Erythroblast (primary cell): ENCODE data around the gene CERKL.

ENCODE experiments used
- GATA1 ChIP-seq: IDR thresholded peaks from 2 replicates; pipeline ENCODE4 v1.6.1; 2011; ENCODE audit warnings: low read depth, mild to moderate bottlenecking, control low read depth, low read length, moderate library complexity
- POLR2A ChIP-seq: IDR thresholded peaks from 2 replicates; pipeline ENCODE4 v1.6.1; 2011; ENCODE audit warnings: mild to moderate bottlenecking, low read length

DNA sequence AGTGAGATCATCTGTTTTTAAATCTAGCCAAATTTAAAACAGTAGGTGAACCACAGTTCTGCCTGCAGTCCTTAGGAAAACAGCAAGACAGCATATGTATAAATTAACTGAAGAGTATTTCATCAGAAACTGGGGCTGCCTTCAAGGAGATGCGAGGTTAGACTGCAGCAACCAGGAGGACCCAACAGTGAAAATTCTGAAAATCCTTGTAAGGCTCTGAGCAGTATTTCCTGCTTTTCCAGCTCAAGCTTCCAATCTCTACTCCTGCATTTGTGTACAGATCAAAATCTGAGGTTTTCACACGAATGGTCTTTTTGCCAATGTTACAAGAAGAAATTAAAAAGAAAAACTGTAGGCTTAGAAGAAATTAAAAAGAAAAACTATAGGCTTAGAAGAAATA is 43.7 kb downstream of the CERKL start:
- TF ChIP-seq POLR2A (no peak), GATA1 (no peak)
